Measurements from ENCODE around the gene LY6G6F.

The LY6G6F gene

GRCh38 chr6:31706599-31706998 lies at the start of gene LY6G6F:
TSS of gene LY6G6F (plus strand) at chr6:31706866. CDS start at chr6:31706907, 41 bp downstream.
- Mint-ChIP-seq H3K4me3 (no peak within 1 kb of the TSS), H3K9me3 (no peaks in the 10 kb centered on the region), H3K36me3 (no peaks in the 10 kb centered on the region), H3K4me1 (peaks cover 23% of the 10 kb centered on the region), H3K27ac (no peak within 1 kb of the TSS), H3K27me3 (no peaks in the 10 kb centered on the region)
- ATAC-seq: no peak

GRCh38 chr6:31657406-31658157 lies 49.1 kb upstream of the LY6G6F start:
- Mint-ChIP-seq H3K27ac (peak overlapping the region; percentile 98), H3K4me1 (peaks cover 73% of the 10 kb centered on the region), H3K36me3 (peaks cover 54% of the 10 kb centered on the region), H3K27me3 (no peaks in the 10 kb centered on the region), H3K4me3 (peak overlapping the region; percentile 97), H3K9me3 (no peaks in the 10 kb centered on the region)
- no peak for ATAC-seq

DNA sequence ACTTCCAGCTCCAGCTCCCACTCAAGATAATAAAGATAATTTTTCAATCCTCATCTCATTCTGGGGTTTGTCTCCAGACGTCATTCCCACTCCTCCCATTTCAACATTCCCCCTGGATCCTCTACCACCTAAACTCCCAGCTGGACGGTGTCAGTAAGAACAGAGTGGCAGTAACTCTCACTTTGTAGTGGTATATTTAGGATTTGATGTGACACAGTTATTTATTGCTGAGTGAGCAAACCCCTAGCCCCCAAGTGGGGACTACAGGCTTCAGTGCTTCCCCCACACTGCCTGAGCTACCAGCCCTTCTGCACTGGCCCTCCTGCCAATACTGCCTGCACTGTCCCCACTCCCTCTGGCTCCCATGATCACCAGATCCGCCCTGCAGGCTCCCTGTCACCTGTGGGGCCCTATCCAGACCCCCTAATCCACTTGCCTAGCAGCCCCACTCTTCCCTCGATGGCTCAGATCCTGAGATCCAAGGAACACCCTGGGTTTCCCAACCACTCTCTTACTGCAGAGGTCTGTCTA lies 48.4 kb upstream of the LY6G6F start:
- H3K9me3 Mint-ChIP-seq: no peaks in the 10 kb centered on the region
- no peaks in the 10 kb centered on the region for H3K27me3 Mint-ChIP-seq
- H3K36me3 Mint-ChIP-seq: peaks cover 58% of the 10 kb centered on the region
- H3K4me3 Mint-ChIP-seq: peak overlapping the region; percentile 97
- H3K27ac Mint-ChIP-seq: peak overlapping the region; percentile 98
- no peak for ATAC-seq
- H3K4me1 Mint-ChIP-seq: peaks cover 80% of the 10 kb centered on the region

DNA sequence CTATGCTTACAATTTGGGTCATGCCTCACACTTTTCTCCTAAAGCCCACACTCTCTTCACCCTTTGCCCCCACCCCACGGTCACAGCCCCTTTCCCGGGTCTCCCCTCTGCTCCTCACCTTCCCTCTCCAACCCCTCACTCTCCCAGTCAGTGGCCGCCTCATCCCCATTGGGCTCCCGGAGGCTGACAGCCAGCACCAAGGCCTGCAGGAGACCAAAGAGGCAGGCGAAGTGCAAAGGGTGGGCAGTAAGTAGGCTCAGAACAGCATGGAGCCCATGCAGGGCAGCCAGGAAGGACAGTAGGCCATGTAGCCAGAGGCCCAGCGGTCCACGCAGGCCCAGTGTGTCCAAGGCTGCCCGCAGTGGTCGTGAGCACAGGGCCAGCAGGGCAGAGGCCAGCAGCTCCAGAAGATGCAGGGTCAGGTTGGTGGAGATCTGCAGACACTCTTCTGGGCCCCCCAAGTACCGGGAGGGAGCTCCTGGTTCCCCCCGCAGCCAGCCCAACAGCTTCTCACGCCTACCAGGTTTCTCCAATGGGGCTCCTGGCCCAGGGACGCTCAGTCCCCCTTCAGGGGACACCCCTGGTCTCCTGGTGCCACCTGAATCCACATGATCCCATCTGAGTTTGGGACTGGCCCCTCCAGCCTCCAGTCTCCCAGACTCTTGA lies 47.5 kb upstream of the LY6G6F start:
- Mint-ChIP-seq H3K36me3 (peaks cover 67% of the 10 kb centered on the region), H3K27ac (peak overlapping the region; percentile 98), H3K4me3 (peak overlapping the region; percentile 97), H3K27me3 (no peaks in the 10 kb centered on the region), H3K4me1 (peaks cover 83% of the 10 kb centered on the region), H3K9me3 (no peaks in the 10 kb centered on the region)
- ATAC-seq: no peak

GRCh38 chr6:31659649-31660380 lies 46.9 kb upstream of the LY6G6F start:
- H3K36me3 Mint-ChIP-seq: peaks cover 74% of the 10 kb centered on the region
- H3K27me3 Mint-ChIP-seq: no peaks in the 10 kb centered on the region
- H3K27ac Mint-ChIP-seq: peak overlapping the region; percentile 98
- ATAC-seq: peak; percentile 65
- no peaks in the 10 kb centered on the region for H3K9me3 Mint-ChIP-seq
- H3K4me3 Mint-ChIP-seq: peak overlapping the region; percentile 97
- H3K4me1 Mint-ChIP-seq: peaks cover 90% of the 10 kb centered on the region

GRCh38 chr6:31660381-31661261 lies 46.0 kb upstream of the LY6G6F start, which contains the start of gene C6orf47:
TSS of gene C6orf47 (minus strand) at chr6:31660778. CDS start at chr6:31659947, 831 bp downstream.
- ATAC-seq: peak; percentile 86
- H3K27me3 Mint-ChIP-seq: no peaks in the 10 kb centered on the region
- H3K4me3 Mint-ChIP-seq: peak within 1 kb of the TSS; percentile 97
- H3K27ac Mint-ChIP-seq: peak within 1 kb of the TSS; percentile 98
- no peaks in the 10 kb centered on the region for H3K9me3 Mint-ChIP-seq
- H3K4me1 Mint-ChIP-seq: peaks cover 89% of the 10 kb centered on the region
- H3K36me3 Mint-ChIP-seq: peaks cover 71% of the 10 kb centered on the region

DNA sequence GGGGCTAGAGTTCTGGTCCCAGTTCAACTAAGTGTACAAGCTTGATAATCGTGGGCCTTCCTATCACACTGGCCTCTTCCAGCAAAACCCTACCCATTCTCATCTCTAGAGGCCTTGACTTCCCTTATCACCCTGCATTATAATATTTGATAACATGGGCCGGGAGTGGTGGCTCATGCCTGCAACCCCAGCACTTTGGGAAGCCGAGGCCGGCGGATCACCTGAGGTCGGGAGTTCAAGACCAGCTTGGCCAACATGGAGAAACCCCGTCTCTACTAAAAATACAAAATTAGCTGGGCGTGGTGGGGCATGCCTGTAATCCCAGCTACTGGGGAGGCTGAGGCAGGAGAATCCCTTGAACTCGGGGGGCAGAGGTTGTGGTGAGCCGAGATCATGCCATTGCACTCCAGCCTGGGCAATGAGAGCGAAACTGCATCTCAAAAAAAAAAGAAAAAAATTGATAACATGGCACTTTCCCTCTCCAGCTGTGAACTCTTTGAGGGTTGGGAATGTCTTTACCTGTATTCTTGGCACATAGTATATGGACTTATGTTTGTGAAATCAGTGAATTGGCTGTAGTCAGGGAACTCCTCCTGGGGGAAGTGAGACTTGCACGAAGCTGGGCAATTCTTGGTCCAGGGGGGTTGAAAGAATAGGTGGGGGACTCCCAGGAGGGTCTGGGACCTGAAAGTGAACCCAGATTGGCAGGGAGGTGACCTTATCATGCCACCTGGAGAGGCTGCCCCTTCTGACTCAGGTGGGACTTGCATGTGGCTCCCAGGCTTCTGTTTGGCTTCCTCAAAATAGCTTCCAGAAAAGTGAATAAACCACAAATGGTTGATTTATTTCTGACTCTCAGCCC lies 45.2 kb upstream of the LY6G6F start:
- no peaks in the 10 kb centered on the region for H3K27me3 Mint-ChIP-seq
- no peaks in the 10 kb centered on the region for H3K9me3 Mint-ChIP-seq
- peaks cover 87% of the 10 kb centered on the region for H3K4me1 Mint-ChIP-seq
- H3K27ac Mint-ChIP-seq: peak overlapping the region; percentile 98
- peaks cover 69% of the 10 kb centered on the region for H3K36me3 Mint-ChIP-seq
- ATAC-seq: no peak
- peak overlapping the region; percentile 97 for H3K4me3 Mint-ChIP-seq

DNA sequence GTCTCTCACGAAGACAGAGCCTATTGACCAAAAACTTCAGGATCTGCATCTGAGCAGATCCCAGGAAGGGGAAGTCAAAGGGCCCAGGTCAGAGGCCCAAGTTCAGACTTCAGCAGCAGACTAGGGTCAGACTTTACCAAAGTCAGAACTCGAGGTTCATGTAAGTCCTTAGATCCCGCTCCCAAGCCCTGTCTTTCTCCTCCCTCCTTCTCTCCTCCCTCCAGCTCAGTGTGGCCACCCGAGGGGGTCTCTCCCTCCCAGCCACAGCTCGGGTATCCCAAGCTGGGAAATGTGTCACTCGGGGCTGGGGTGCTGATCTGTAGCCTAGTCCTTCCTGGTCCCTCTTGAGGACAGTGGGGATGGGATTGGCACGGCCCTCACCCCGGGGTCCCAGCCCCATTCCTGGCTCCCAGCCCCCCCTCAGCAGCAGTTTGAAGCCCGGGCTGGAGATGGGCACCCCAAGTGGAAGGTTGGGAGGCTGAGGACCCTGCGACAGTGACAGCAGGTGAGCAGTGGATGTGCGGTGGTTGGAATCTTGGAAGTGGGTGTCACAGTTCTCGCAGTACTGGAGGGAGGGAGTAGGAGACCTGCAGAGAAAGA lies 44.4 kb upstream of the LY6G6F start:
- Mint-ChIP-seq H3K36me3 (peaks cover 66% of the 10 kb centered on the region), H3K4me3 (peak overlapping the region; percentile 46), H3K4me1 (peaks cover 88% of the 10 kb centered on the region), H3K27ac (peak overlapping the region; percentile 98), H3K27me3 (no peaks in the 10 kb centered on the region), H3K9me3 (no peaks in the 10 kb centered on the region)
- ATAC-seq: no peak

- H3K4me3 Mint-ChIP-seq: peak overlapping the region; percentile 95
- H3K27me3 Mint-ChIP-seq: no peaks in the 10 kb centered on the region
- H3K9me3 Mint-ChIP-seq: no peaks in the 10 kb centered on the region
- H3K4me1 Mint-ChIP-seq: peaks cover 86% of the 10 kb centered on the region
- H3K27ac Mint-ChIP-seq: peak overlapping the region; percentile 98
- peaks cover 60% of the 10 kb centered on the region for H3K36me3 Mint-ChIP-seq
- ATAC-seq: no peak
These were observed 43.3 kb upstream of the LY6G6F start for GRCh38 chr6:31663126-31663960.

DNA sequence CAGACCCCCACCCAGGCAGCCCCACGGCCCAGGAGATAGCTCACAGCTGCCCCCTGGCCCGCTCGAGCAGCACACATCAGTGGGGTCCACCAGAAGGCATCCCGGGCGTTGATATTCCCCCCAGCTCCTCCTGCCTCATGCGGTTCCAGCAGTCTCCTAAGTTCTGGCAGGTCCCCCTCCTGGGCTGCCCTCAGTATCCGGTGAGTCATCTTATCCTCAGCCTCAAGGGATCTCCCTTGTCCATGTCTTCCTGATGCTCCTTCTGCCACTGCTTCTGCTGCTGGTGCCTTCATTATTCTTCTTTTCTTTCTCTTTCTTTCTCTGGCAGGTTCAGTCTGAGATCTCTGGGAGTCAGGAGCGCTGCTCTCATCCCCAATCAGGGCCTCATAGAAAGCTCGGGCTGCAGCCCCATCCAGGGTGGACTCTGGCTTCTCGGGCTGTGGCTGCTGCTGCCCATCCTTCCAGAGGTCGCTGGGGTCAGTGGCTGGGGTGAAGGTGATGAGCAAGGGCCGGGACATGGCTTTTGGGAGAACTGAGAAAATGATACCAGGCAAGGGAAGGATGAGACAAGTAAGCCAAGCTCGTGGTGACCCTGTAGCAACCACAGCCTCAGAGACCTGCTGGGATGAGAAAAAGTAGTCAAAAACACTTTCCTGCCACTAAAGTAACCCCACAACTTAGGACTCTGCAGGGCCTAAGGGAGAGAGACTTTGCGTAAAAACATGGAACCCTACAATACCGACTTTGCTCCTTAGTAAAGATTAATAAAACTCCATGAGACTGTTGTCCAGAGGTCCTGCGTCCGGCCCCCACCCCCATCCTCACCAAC lies 42.5 kb upstream of the LY6G6F start:
- H3K36me3 Mint-ChIP-seq: peaks cover 60% of the 10 kb centered on the region
- no peaks in the 10 kb centered on the region for H3K9me3 Mint-ChIP-seq
- peak overlapping the region; percentile 98 for H3K27ac Mint-ChIP-seq
- H3K27me3 Mint-ChIP-seq: no peaks in the 10 kb centered on the region
- H3K4me3 Mint-ChIP-seq: peak overlapping the region; percentile 95
- H3K4me1 Mint-ChIP-seq: peaks cover 79% of the 10 kb centered on the region
- ATAC-seq: no peak

- H3K27me3 Mint-ChIP-seq: no peaks in the 10 kb centered on the region
- peaks cover 53% of the 10 kb centered on the region for H3K36me3 Mint-ChIP-seq
- H3K27ac Mint-ChIP-seq: peak within 1 kb of the TSS; percentile 98
- ATAC-seq: peak; percentile 60
- peak within 1 kb of the TSS; percentile 95 for H3K4me3 Mint-ChIP-seq
- peaks cover 71% of the 10 kb centered on the region for H3K4me1 Mint-ChIP-seq
- H3K9me3 Mint-ChIP-seq: no peaks in the 10 kb centered on the region
These were observed 41.7 kb upstream of the LY6G6F start, which contains the start of gene GPANK1 for GRCh38 chr6:31664790-31665500. TSS of gene GPANK1 (minus strand) at chr6:31664997. CDS start at chr6:31664478, 519 bp downstream.

Data from stimulated activated memory B cell treated with anti-CD40 and anti-IgM and Interleukin-4, amounts not matched to agents 10 μg/mL and 1 μg/mL and 100 μg/mL, for 72 hours (primary cell).